ENCODE data around the gene NHLH1. TPM values are rescaled to one million over a fixed set of nuclear protein-coding genes. Genes with fewer than 3 reads are reported as not detected.

The NHLH1 gene
- total and polyA plus RNA-seq, 3 donors from 2014 or later = 0.20 to 0.63 (median 0.37) TPM

DNA sequence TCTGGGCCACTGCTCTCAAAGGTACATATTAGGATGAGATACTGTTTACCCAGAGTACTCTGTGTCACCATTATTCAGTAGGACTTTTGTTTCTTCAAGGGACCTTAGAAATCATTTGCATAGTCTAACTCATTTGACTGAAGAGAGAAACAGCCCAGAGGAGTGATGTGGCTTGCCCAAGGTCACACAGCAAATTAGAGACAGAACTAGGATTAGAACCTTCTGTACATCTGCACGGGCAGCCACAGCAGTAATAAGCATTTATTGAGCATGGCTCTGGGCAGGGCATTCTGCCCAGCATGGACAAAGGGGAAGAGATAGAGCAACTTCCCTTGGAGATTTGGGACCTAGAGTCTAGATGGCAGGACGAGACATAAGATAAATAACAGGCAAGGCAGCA lies 5.7 kb upstream of the NHLH1 start:
- H3K4me1 ChIP-seq = no peaks in the 10 kb centered on the region
- no peaks in the 10 kb centered on the region for H3K36me3 ChIP-seq (ENCODE audit: low read depth, missing control alignments)
- intact Hi-C loops (cut with DNase I; ENCODE audit: low total_unique reads) = no loop called here
- H3K27ac ChIP-seq = no peak overlapping the region
- H3K27me3 ChIP-seq = no peaks in the 10 kb centered on the region
- DNase-seq = no peak
- H3K4me3 ChIP-seq = no peak overlapping the region
- no peaks in the 10 kb centered on the region for H3K9me3 ChIP-seq
- WGBS, 2 donors = 71 to 74% methylated on average over 2 of the region's 2 CpGs
- no peak for TF ChIP-seq POLR2A (IDR thresholded peaks at IDR 0.05)
- TF ChIP-seq, protein P1, sequence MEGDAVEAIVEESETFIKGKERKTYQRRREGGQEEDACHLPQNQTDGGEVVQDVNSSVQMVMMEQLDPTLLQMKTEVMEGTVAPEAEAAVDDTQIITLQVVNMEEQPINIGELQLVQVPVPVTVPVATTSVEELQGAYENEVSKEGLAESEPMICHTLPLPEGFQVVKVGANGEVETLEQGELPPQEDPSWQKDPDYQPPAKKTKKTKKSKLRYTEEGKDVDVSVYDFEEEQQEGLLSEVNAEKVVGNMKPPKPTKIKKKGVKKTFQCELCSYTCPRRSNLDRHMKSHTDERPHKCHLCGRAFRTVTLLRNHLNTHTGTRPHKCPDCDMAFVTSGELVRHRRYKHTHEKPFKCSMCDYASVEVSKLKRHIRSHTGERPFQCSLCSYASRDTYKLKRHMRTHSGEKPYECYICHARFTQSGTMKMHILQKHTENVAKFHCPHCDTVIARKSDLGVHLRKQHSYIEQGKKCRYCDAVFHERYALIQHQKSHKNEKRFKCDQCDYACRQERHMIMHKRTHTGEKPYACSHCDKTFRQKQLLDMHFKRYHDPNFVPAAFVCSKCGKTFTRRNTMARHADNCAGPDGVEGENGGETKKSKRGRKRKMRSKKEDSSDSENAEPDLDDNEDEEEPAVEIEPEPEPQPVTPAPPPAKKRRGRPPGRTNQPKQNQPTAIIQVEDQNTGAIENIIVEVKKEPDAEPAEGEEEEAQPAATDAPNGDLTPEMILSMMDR (IDR thresholded peaks at IDR 0.05) = no peak

DNA sequence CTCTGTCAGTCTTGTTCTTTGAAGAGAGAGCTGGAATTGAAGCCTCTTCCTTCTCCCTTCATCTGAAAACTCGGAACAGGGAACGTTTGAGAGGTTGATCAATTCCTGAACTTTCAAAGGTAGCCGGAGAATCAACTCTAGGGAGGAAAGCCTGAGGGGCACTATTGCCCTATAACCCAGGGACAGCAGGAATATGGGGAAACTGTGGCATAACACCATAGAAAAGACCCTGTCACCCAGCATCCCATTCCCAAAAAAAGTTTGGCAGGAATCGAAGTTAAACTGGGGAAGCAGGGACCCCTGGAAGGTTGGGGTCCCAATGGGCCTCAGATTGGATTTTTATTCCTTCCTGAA lies 5.1 kb upstream of the NHLH1 start:
- Histone ChIP-seq H3K9me3 (no peaks in the 10 kb centered on the region), H3K27me3 (no peaks in the 10 kb centered on the region), H3K4me1 (no peaks in the 10 kb centered on the region), H3K27ac (no peak overlapping the region), H3K4me3 (no peak overlapping the region), H3K36me3 (ENCODE audit: low read depth, missing control alignments) (no peaks in the 10 kb centered on the region)
- intact Hi-C loops (cut with DNase I; ENCODE audit: low total_unique reads) = no loop called here
- TF ChIP-seq, protein P1 (IDR thresholded peaks at IDR 0.05) = no peak
- no peak for TF ChIP-seq POLR2A (IDR thresholded peaks at IDR 0.05)
- no peak for DNase-seq
- 75 to 88% methylated on average over 4 of the region's 4 CpGs for WGBS, 2 donors

DNA sequence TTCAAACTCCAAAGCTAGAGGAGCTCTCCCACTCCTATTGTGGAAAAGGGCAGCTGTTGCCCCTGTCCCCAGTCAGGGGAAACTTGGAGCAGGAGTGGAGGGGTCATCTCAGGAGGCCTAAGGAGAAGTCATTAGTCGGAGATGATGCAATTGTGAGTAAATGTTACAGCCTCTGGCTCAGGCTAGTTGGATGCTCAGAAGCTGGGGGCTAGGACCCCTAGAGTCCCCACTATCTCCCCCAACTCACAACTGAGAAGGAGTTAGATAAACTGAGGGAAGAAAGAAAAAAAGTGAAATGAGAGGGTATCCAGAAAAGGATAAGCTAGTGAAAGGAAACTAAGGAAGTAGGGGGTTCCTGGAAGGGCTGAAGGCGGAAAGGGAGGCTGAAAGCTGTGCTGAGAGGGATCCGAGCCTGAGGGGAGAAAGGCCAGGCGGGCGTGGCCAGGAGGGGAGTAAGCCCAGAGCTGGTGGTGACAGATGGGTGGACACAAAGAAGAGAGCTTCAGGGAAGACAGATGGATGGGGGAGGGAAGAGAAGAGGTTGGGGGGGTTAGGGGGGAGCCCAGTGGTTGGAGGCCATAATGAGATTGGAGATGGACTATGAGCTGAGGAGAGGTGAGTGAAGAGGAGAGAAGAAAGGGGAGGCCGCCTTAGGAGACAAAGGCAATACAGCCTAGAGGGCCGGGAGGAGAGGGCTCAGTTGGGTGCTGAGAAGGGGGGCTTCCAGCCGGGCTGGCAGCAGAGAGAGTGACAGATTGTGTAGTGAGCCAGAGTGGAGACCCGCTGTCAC lies 4.5 kb upstream of the NHLH1 start:
- Histone ChIP-seq H3K4me1 (no peaks in the 10 kb centered on the region), H3K27ac (no peak overlapping the region), H3K36me3 (ENCODE audit: low read depth, missing control alignments) (no peaks in the 10 kb centered on the region), H3K27me3 (no peaks in the 10 kb centered on the region), H3K9me3 (no peaks in the 10 kb centered on the region), H3K4me3 (no peak overlapping the region)
- TF ChIP-seq, protein P1 (IDR thresholded peaks at IDR 0.05) = no peak
- TF ChIP-seq POLR2A (IDR thresholded peaks at IDR 0.05) = no peak
- WGBS, 2 donors = 81 to 89% methylated on average over 9 of the region's 9 CpGs
- DNase-seq = no peak
- intact Hi-C loops (cut with DNase I; ENCODE audit: low total_unique reads) = no loop called here

DNA sequence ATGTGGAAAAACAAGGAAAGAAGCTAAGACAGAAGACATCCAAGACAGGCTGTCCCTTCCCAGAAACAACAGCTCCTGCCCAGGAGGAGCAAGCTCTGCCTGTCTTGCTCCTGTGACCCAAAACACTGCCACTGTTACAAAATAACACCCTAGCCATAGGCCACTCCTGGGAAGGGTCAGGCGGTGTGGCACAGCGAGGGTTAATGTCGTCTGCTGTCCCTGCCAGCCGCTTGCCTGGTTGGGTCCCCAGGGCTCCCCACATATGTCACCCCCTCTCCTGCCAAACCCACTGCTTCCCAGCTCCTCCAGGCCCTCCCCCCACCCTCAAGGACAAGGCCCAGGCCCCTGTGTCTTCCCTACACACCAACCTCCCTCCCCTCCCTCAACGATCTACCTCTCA lies 3.9 kb upstream of the NHLH1 start:
- no peak for DNase-seq
- TF ChIP-seq, protein P1 (IDR thresholded peaks at IDR 0.05) = no peak
- no peak for TF ChIP-seq POLR2A (IDR thresholded peaks at IDR 0.05)
- no peaks in the 10 kb centered on the region for H3K36me3 ChIP-seq (ENCODE audit: low read depth, missing control alignments)
- H3K9me3 ChIP-seq = no peaks in the 10 kb centered on the region
- no peak overlapping the region for H3K4me3 ChIP-seq
- intact Hi-C loops (cut with DNase I; ENCODE audit: low total_unique reads) = no loop called here
- no peaks in the 10 kb centered on the region for H3K27me3 ChIP-seq
- 53% methylated on average over 5 of the region's 5 CpGs for WGBS, 2 donors
- no peak overlapping the region for H3K27ac ChIP-seq
- H3K4me1 ChIP-seq = no peaks in the 10 kb centered on the region

Measured in testis (tissue), 3 donors.